HPDE6-E6E7 (cell line): ENCODE data around the gene PMF1.
"Not testable (repeated sequence)": the region's sequence is repeated elsewhere in the genome, so short reads cannot be mapped to it uniquely, and the experiment has no call there.

ENCODE experiments used
- DNase-seq: peaks from one replicate; pipeline ENCODE4 v3.0.0; 2011; ENCODE audit warnings: missing footprints; ENCODE audit errors: extremely low spot score

The PMF1 gene

GRCh38 chr1:156212833-156213643 lies at the start of gene PMF1:
Gene PMF1 (plus strand): TSS chr1:156213007. CDS start chr1:156213016, 9 bp downstream.
- peak; percentile 100 for DNase-seq

GRCh38 chr1:156163712-156164111 lies 49.1 kb upstream of the PMF1 start:
- no peak for DNase-seq

- no peak for DNase-seq
Measured at GRCh38 chr1:156164125-156164831, 48.5 kb upstream of the PMF1 start.

- DNase-seq = no peak
Measured at GRCh38 chr1:156165083-156165482, 47.7 kb upstream of the PMF1 start.

- no peak for DNase-seq
Measured at GRCh38 chr1:156167536-156167935, 45.3 kb upstream of the PMF1 start.

GRCh38 chr1:156172696-156173470 lies 39.9 kb upstream of the PMF1 start:
- DNase-seq = no peak

GRCh38 chr1:156176610-156177210 lies 36.1 kb upstream of the PMF1 start:
- no peak for DNase-seq

- no peak for DNase-seq
Measured at GRCh38 chr1:156177919-156178654, 34.7 kb upstream of the PMF1 start.

- DNase-seq = no peak
Measured at GRCh38 chr1:156180471-156180870, 32.3 kb upstream of the PMF1 start.

GRCh38 chr1:156181391-156181924 lies 31.3 kb upstream of the PMF1 start:
- DNase-seq = not testable (repeated sequence)

GRCh38 chr1:156182010-156182779 lies 30.6 kb upstream of the PMF1 start:
- not testable (repeated sequence) for DNase-seq

GRCh38 chr1:156186347-156187177 lies 26.2 kb upstream of the PMF1 start:
- not testable (repeated sequence) for DNase-seq

- DNase-seq = not testable (repeated sequence)
Measured at GRCh38 chr1:156190265-156190664, 22.5 kb upstream of the PMF1 start.

GRCh38 chr1:156191292-156191964 lies 21.4 kb upstream of the PMF1 start:
- no peak for DNase-seq

- no peak for DNase-seq
Measured at GRCh38 chr1:156193208-156193487, 19.7 kb upstream of the PMF1 start.

GRCh38 chr1:156193488-156194299 lies 19.1 kb upstream of the PMF1 start, which contains the start of gene SLC25A44:
Gene SLC25A44 (plus strand): TSS chr1:156194104. CDS start chr1:156199848, 5,744 bp downstream.
- peak; percentile 94 for DNase-seq

GRCh38 chr1:156194300-156194652 lies 18.5 kb upstream of the PMF1 start:
- DNase-seq = no peak

- DNase-seq = no peak
Measured at GRCh38 chr1:156195853-156196252, 17.0 kb upstream of the PMF1 start.
